Esophagus muscularis mucosa (tissue), 4 donors: Measurements from ENCODE around the gene COL6A3. TPM values are rescaled to one million over a fixed set of nuclear protein-coding genes. Genes with fewer than 3 reads are reported as not detected.
A peak's percentile ranks its signal among the peaks of the same experiment; 100 is the strongest.

Experiments
- DNase-seq: peaks from one replicate; pipeline ENCODE4 v3.0.0-alpha.2; 2017; ENCODE audit errors: extremely low spot score
- H3K27ac ChIP-seq, 4 donors: fragments of 200-600 bp; sonication (generic); replicated peaks in 1 of 4; 1 replicate in 3 of 4; 2 replicates in 1 of 4; pipeline ENCODE4 v1.5.1; 2016 to 2019; ENCODE audit warnings: mild to moderate bottlenecking in 1 of 4
- H3K27me3 ChIP-seq, 4 donors: fragments of 200-600 bp; sonication (generic); one replicate each; pipeline versions ENCODE4 v1.5.1 to v1.6.0; 2016 to 2019
- H3K36me3 ChIP-seq, 4 donors: fragments of 200-600 bp; sonication (generic); one replicate each; pipeline ENCODE4 v1.5.1; 2016 to 2019
- H3K4me1 ChIP-seq, 4 donors: fragments of 200-600 bp; sonication (generic); one replicate each; pipeline ENCODE4 v1.5.1; 2016 to 2019
- H3K4me3 ChIP-seq, 4 donors: fragments of 200-600 bp; sonication (generic); 1 replicate in 2 of 4; 2 replicates in 2 of 4; pipeline ENCODE4 v1.5.1; 2016 to 2019; ENCODE audit warnings: mild to moderate bottlenecking in 4 of 4, moderate library complexity in 1 of 4
- H3K9me3 ChIP-seq, 4 donors: fragments of 200-600 bp; sonication (generic); 1 replicate in 3 of 4; 2 replicates in 1 of 4; pipeline ENCODE4 v1.5.1; 2016 to 2019
- EP300 ChIP-seq: sonication (generic); formaldehyde crosslinking; IDR thresholded peaks from one replicate; pipeline ENCODE4 v1.6.1; 2017; ENCODE audit warnings: antibody characterized with exemption
- POLR2A ChIP-seq: fragments of 450-650 bp; IDR thresholded peaks from one replicate; pipeline ENCODE4 v1.6.1; 2017; ENCODE audit warnings: antibody characterized with exemption, moderate library complexity, mild to moderate bottlenecking, low read depth
- POLR2AphosphoS5 ChIP-seq, 2 donors: sonication (generic); formaldehyde crosslinking; IDR thresholded peaks; one replicate each; pipeline ENCODE4 v1.6.1; 2017; ENCODE audit warnings: antibody characterized with exemption in 2 of 2
- WGBS: methylation state at CpG from one replicate; pipeline ENCODE4 v1.1.5; 2018; 5-methylcytosine and 5-hydroxymethylcytosine counted together
- intact Hi-C: fragments of 100-400 bp; cut with DNase I; formaldehyde crosslinking; loops from one replicate; pipeline ENCODE4 v1.15.1; 2023
- total RNA-seq, 4 donors: library from RNA; depleted of rRNA; stranded (reverse); fragments of >200 nt; gene quantifications; one replicate each; pipeline versions ENCODE4 v1.1.0 to v1.2.1, GENCODE V29; 2016
- TF ChIP-seq, protein P1 (sequence below), 3 experiments: fragments of 200-600 bp in 2 of 3; fragments of 450-650 bp in 1 of 3; sonication (generic) in 2 of 3; IDR thresholded peaks; one replicate each; pipeline ENCODE4 v1.5.1; 2017 to 2019; ENCODE audit warnings: antibody characterized with exemption in 3 of 3, mild to moderate bottlenecking in 2 of 3, moderate library complexity in 1 of 3

The COL6A3 gene
- total RNA-seq, 4 donors from 2014 or later = 96.2 to 350 (median 192) TPM

- Histone ChIP-seq H3K9me3 (no peaks in the 10 kb centered on the region), H3K27ac (peak overlapping the region; percentile 72 to 81 (median 76)), H3K36me3 (no peaks in the 10 kb centered on the region), H3K4me3 (no peak overlapping the region), H3K4me1 (peaks cover 11 to 20% (median 14%) of the 10 kb centered on the region in 4 donors), H3K27me3 (no peaks in the 10 kb centered on the region)
- intact Hi-C loops = loop anchor here (1.0 kb wide), 1 partner anchor 53 kb away; no protein-coding TSS in a partner anchor
- no peak for TF ChIP-seq EP300
- TF ChIP-seq POLR2A = no peak
- TF ChIP-seq, protein P1, sequence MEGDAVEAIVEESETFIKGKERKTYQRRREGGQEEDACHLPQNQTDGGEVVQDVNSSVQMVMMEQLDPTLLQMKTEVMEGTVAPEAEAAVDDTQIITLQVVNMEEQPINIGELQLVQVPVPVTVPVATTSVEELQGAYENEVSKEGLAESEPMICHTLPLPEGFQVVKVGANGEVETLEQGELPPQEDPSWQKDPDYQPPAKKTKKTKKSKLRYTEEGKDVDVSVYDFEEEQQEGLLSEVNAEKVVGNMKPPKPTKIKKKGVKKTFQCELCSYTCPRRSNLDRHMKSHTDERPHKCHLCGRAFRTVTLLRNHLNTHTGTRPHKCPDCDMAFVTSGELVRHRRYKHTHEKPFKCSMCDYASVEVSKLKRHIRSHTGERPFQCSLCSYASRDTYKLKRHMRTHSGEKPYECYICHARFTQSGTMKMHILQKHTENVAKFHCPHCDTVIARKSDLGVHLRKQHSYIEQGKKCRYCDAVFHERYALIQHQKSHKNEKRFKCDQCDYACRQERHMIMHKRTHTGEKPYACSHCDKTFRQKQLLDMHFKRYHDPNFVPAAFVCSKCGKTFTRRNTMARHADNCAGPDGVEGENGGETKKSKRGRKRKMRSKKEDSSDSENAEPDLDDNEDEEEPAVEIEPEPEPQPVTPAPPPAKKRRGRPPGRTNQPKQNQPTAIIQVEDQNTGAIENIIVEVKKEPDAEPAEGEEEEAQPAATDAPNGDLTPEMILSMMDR (IDR thresholded peaks at IDR 0.05) = no peak
- no peak for TF ChIP-seq POLR2AphosphoS5 (IDR thresholded peaks at IDR 0.05)
- 81% methylated on average over 10 of the region's 10 CpGs for WGBS
- DNase-seq = no peak
Observed at GRCh38 chr2:237422309-237422708, 8.3 kb upstream of the COL6A3 start.

DNA sequence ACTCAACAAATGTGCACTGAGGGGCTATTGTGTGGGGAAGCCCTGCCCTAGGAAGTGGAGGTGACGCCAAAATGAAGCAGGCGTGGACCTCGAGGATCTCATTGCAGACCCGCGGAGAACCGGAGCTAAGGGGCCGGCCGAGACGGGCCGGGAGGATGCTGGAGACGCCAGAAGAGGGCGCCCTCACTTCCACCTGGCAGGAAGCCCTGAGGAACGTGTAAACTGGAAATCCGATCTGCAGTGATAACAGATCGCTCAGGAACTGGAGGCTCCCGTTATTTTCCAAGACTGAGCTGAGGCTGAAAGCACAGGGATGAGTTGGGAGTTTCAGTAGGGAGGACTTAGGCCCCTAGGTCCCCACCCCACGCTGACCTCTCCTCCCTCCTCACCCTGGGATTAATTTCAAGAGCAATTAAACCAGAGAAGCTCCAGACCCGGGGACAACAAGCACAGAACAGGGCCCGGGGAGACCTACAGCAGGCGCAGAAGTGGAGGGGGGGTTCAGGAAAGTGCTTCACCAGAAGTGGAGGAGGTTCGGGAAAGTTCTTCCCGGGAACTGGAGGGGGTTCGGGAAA, 7.7 kb upstream of the COL6A3 start:
- H3K36me3 ChIP-seq = no peaks in the 10 kb centered on the region
- H3K4me1 ChIP-seq = peaks cover 11 to 20% (median 14%) of the 10 kb centered on the region in 4 donors
- H3K9me3 ChIP-seq = no peaks in the 10 kb centered on the region
- H3K4me3 ChIP-seq = peak overlapping the region; percentile 15 to 39 (median 27)
- WGBS = 16% methylated on average over 23 of the region's 23 CpGs
- DNase-seq = no peak
- no peaks in the 10 kb centered on the region for H3K27me3 ChIP-seq
- TF ChIP-seq, protein P1 (IDR thresholded peaks at IDR 0.05) = peak; percentile 80 to 89 (median 86)
- TF ChIP-seq EP300 = no peak
- TF ChIP-seq POLR2AphosphoS5 (IDR thresholded peaks at IDR 0.05) = peak; percentile 72 to 74
- TF ChIP-seq POLR2A = no peak
- H3K27ac ChIP-seq = peak overlapping the region; percentile 72 to 81 (median 76)
- intact Hi-C loops = loop anchor here (1.0 kb wide), 1 partner anchor 54 kb away; no protein-coding TSS in a partner anchor

DNA sequence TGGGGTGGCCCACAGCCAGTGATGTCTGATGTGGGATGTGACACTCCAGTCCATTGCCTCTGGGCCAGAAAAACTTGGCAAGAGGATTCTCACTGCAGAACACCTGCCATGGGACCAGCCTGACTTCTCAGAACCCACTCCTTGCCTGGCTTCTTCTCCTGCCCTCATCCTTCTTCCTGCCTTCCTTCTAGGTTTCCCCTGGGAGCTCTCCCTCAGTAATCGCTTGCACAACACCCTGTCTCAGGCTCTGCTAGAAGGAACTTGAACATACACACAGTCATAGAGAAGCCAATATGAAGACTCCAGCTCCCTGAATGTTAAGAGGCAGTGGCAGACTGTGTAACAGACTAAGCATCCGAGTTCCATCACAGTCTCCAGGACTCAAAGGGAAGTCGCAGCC, 4.3 kb upstream of the COL6A3 start:
- no peak for DNase-seq
- Histone ChIP-seq H3K27ac (no peak overlapping the region), H3K9me3 (no peaks in the 10 kb centered on the region), H3K27me3 (no peaks in the 10 kb centered on the region), H3K36me3 (no peaks in the 10 kb centered on the region), H3K4me1 (peaks cover 11 to 32% (median 25%) of the 10 kb centered on the region in 4 donors), H3K4me3 (no peak overlapping the region)
- TF ChIP-seq, protein P1 (IDR thresholded peaks at IDR 0.05) = no peak
- TF ChIP-seq EP300 (no peak), POLR2AphosphoS5 (IDR thresholded peaks at IDR 0.05) (no peak), POLR2A (no peak)
- intact Hi-C loops = loop anchor here (10.0 kb wide), 1 partner anchor 157 kb away; no protein-coding TSS in a partner anchor
- 100% methylated on average over 1 of the region's 3 CpGs for WGBS

- no peak for TF ChIP-seq POLR2A
- TF ChIP-seq EP300 = no peak
- TF ChIP-seq POLR2AphosphoS5 (IDR thresholded peaks at IDR 0.05) = peak in 1 of 2 donors; percentile 34
- TF ChIP-seq, protein P1 (IDR thresholded peaks at IDR 0.05) = no peak
- DNase-seq = peak; percentile 92
- Histone ChIP-seq H3K4me3 (peak overlapping the region; percentile 53 to 61 (median 58)), H3K9me3 (no peaks in the 10 kb centered on the region), H3K36me3 (no peaks in the 10 kb centered on the region), H3K27ac (peak overlapping the region; percentile 90 to 95 (median 92)), H3K4me1 (peaks cover 5 to 61% (median 52%) of the 10 kb centered on the region in 4 donors), H3K27me3 (no peaks in the 10 kb centered on the region)
- WGBS = 50% methylated on average over 17 of the region's 25 CpGs
- intact Hi-C loops = loop anchor here (5.0 to 10.0 kb wide), 2 partner anchors 162 to 321 kb away; no protein-coding TSS in a partner anchor
Observed at GRCh38 chr2:237412988-237413776, 782 bp downstream of the COL6A3 start.
